ENCODE results near the gene CCDC201. TPM values are rescaled to one million over a fixed set of nuclear protein-coding genes. Genes with fewer than 3 reads are reported as not detected.

The CCDC201 gene
- total RNA-seq, 1 experiment from 2014 or later = not detected

DNA sequence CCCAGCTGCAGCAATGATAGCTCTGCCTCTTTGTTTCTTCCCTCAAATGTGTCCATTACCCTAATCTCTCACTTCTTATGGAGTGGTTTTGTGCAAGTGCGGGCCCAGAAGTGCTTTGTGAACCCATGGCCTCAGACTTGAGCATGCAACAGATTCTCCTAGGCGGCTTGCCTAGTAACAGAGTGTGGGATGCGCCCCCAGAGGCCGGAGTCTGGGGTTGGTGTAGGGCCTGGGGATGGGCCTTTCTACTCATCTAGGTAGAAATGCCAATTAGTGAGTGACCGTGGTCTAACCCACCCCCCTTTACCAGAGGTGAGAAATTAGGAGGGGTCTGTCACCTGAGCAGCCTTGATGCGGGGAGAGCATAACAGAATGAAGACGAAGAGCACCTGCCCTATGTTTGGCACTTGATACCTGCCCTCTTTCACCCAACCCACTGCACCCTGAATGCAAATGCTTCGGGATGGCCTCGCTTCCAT, 8.4 kb upstream of the CCDC201 start:
- no peaks in the 10 kb centered on the region for H3K36me3 ChIP-seq (ENCODE audit: control insufficient read depth, insufficient read depth, low read length)
- no peaks in the 10 kb centered on the region for H3K9me3 ChIP-seq (ENCODE audit: control insufficient read depth, insufficient read depth, low read depth, low read length)
- in situ Hi-C loops (cut with HindIII; ENCODE audit: low pct_unique_long_range_greater_than_20kb, low sequenced_read_pairs) (no loop called here), intact Hi-C loops (cut with micrococcal nuclease; ENCODE audit: unreplicated experiment) (no loop called here)
- H3K27ac ChIP-seq (ENCODE audit: low read length) = no peak overlapping the region
- no peak for ATAC-seq
- TF ChIP-seq POLR2AphosphoS5 (IDR thresholded peaks at IDR 0.05; ENCODE audit: low read depth, low read length) = no peak
- TF ChIP-seq, protein P1, sequence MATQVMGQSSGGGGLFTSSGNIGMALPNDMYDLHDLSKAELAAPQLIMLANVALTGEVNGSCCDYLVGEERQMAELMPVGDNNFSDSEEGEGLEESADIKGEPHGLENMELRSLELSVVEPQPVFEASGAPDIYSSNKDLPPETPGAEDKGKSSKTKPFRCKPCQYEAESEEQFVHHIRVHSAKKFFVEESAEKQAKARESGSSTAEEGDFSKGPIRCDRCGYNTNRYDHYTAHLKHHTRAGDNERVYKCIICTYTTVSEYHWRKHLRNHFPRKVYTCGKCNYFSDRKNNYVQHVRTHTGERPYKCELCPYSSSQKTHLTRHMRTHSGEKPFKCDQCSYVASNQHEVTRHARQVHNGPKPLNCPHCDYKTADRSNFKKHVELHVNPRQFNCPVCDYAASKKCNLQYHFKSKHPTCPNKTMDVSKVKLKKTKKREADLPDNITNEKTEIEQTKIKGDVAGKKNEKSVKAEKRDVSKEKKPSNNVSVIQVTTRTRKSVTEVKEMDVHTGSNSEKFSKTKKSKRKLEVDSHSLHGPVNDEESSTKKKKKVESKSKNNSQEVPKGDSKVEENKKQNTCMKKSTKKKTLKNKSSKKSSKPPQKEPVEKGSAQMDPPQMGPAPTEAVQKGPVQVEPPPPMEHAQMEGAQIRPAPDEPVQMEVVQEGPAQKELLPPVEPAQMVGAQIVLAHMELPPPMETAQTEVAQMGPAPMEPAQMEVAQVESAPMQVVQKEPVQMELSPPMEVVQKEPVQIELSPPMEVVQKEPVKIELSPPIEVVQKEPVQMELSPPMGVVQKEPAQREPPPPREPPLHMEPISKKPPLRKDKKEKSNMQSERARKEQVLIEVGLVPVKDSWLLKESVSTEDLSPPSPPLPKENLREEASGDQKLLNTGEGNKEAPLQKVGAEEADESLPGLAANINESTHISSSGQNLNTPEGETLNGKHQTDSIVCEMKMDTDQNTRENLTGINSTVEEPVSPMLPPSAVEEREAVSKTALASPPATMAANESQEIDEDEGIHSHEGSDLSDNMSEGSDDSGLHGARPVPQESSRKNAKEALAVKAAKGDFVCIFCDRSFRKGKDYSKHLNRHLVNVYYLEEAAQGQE (IDR thresholded peaks at IDR 0.05; ENCODE audit: insufficient read depth in 1 of 2, low read depth in 2 of 2, low read length in 1 of 2) = no peak
- TF ChIP-seq TCF7L2 (IDR thresholded peaks at IDR 0.05; ENCODE audit: low read depth, low read length) = no peak
- TF ChIP-seq SIN3A (IDR thresholded peaks at IDR 0.05; ENCODE audit: borderline replicate concordance, insufficient read depth, low read depth, low read length) = no peak
- TF ChIP-seq, protein P2, sequence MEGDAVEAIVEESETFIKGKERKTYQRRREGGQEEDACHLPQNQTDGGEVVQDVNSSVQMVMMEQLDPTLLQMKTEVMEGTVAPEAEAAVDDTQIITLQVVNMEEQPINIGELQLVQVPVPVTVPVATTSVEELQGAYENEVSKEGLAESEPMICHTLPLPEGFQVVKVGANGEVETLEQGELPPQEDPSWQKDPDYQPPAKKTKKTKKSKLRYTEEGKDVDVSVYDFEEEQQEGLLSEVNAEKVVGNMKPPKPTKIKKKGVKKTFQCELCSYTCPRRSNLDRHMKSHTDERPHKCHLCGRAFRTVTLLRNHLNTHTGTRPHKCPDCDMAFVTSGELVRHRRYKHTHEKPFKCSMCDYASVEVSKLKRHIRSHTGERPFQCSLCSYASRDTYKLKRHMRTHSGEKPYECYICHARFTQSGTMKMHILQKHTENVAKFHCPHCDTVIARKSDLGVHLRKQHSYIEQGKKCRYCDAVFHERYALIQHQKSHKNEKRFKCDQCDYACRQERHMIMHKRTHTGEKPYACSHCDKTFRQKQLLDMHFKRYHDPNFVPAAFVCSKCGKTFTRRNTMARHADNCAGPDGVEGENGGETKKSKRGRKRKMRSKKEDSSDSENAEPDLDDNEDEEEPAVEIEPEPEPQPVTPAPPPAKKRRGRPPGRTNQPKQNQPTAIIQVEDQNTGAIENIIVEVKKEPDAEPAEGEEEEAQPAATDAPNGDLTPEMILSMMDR (IDR thresholded peaks at IDR 0.05) = no peak
- no peak overlapping the region for H3K4me3 ChIP-seq (ENCODE audit: low read depth in 2 of 2, low read length in 2 of 2)
- ChIA-PET CTCF (no interaction called here), POLR2A (interaction anchor here (0.7 kb wide), 1 partner anchor 257 kb away, joined by 4 read pairs; no protein-coding TSS in a partner anchor)
- H3K4me1 ChIP-seq (ENCODE audit: control insufficient read depth, insufficient read depth, low read length) = no peaks in the 10 kb centered on the region
- BruUV-seq (replicated peaks) = no TSS peak
- no peak for DNase-seq (ENCODE audit: low read depth, low spot score)
- peaks cover 5% of the 10 kb centered on the region; the same call in 1 of the 2 replicates for H3K27me3 ChIP-seq (ENCODE audit: control insufficient read depth, insufficient read depth, low read length)

DNA sequence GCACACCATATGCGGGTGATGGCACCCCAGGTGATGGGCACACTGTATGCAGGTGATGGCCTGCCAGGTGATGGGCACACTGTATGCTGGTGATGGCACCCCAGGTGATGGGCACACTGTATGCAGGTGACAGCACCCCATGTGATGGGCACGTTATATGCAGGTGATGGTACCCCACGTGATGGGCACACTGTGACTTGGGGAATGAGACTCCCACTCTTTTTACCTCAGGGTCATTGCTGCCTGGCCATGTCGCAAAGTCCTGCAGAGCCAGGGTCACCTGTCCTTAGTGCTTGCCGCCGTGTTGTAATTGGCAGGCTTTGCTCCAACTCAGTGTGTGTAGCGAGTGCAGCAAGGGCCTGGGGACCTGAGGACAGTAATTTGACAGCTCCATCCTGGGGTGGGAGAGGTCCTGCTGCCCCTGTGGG, 7.6 kb upstream of the CCDC201 start:
- Histone ChIP-seq H3K27me3 (ENCODE audit: control insufficient read depth, insufficient read depth, low read length) (peaks cover 5% of the 10 kb centered on the region; the same call in 1 of the 2 replicates), H3K4me1 (ENCODE audit: control insufficient read depth, insufficient read depth, low read length) (no peaks in the 10 kb centered on the region), H3K27ac (ENCODE audit: low read length) (no peak overlapping the region), H3K36me3 (ENCODE audit: control insufficient read depth, insufficient read depth, low read length) (no peaks in the 10 kb centered on the region), H3K9me3 (ENCODE audit: control insufficient read depth, insufficient read depth, low read depth, low read length) (no peaks in the 10 kb centered on the region), H3K4me3 (ENCODE audit: low read depth in 2 of 2, low read length in 2 of 2) (no peak overlapping the region)
- ChIA-PET POLR2A (no interaction called here), CTCF (no interaction called here)
- intact Hi-C loops (cut with micrococcal nuclease; ENCODE audit: unreplicated experiment) = no loop called here
- in situ Hi-C loops (cut with HindIII; ENCODE audit: low pct_unique_long_range_greater_than_20kb, low sequenced_read_pairs) = no loop called here
- no peak for DNase-seq (ENCODE audit: low read depth, low spot score)
- no TSS peak for BruUV-seq (replicated peaks)
- no peak for ATAC-seq
- TF ChIP-seq, protein P1 (IDR thresholded peaks at IDR 0.05; ENCODE audit: insufficient read depth in 1 of 2, low read depth in 2 of 2, low read length in 1 of 2) = no peak
- no peak for TF ChIP-seq TCF7L2 (IDR thresholded peaks at IDR 0.05; ENCODE audit: low read depth, low read length)
- TF ChIP-seq SIN3A (IDR thresholded peaks at IDR 0.05; ENCODE audit: borderline replicate concordance, insufficient read depth, low read depth, low read length) = no peak
- TF ChIP-seq, protein P2 (IDR thresholded peaks at IDR 0.05) = no peak
- no peak for TF ChIP-seq POLR2AphosphoS5 (IDR thresholded peaks at IDR 0.05; ENCODE audit: low read depth, low read length)

Data from Panc1 (cell line).